GM12878 (cell line): Measurements from ENCODE around the gene MBOAT7. TPM values are rescaled to one million over a fixed set of nuclear protein-coding genes. Genes with fewer than 3 reads are reported as not detected.

Source experiments
- ATAC-seq: fragments of 200-7000 bp; cut with Tn5 transposase; 3 replicates; pipeline ENCODE4 v1.9.1; 2020; ENCODE audit warnings: mild to moderate bottlenecking, moderate library complexity
- BruUV-seq: library from RNA; stranded (reverse); fragments of 400-500 nt; replicated peaks from 2 replicates; lab custom pipeline; 2021; lab: Mats Ljungman, UMichigan
- CTCF ChIA-PET: fragments of 300-600 bp; sonication (Branson Sonifier 250); formaldehyde crosslinking; extraction: SDS; loops from one replicate; lab custom pipeline; 2021; ENCODE audit warnings: inconsistent platforms; lab: Yijun Ruan, JAX
- POLR2A ChIA-PET: fragments of 350-600 bp; formaldehyde crosslinking; extraction: SDS; loops from one replicate; lab custom pipeline; 2021; ENCODE audit warnings: inconsistent platforms; lab: Charles Lee
- RAD21 ChIA-PET: fragments of 300-600 bp; sonication (Branson Sonifier 250); formaldehyde crosslinking; loops from one replicate; lab custom pipeline; 2023; ENCODE audit warnings: antibody characterized with exemption; ENCODE audit not compliant: unreplicated experiment; lab: Charles Lee
- SMC1A ChIA-PET: fragments of 300-600 bp; sonication (Branson Sonifier 250); formaldehyde crosslinking; loops from one replicate; lab custom pipeline; 2023; ENCODE audit not compliant: unreplicated experiment, uncharacterized antibody; lab: Charles Lee
- DNase-seq: peaks from one replicate; pipeline ENCODE4 v3.0.0-alpha.2; 2011; ENCODE audit warnings: low read depth, low spot score
- FAIRE-seq: peaks from 3 replicates; lab custom pipeline; 2011; peaks lifted over from hg19 to GRCh38; lab: Jason Lieb, UNC
- H2AFZ ChIP-seq: 2 replicates; pipeline ENCODE4 v1.6.0; 2011; ENCODE audit warnings: low read depth, low read length, control low read depth; ENCODE audit not compliant: control insufficient read depth
- H3K27ac ChIP-seq: 2 replicates; pipeline ENCODE4 v1.5.1; 2011; ENCODE audit warnings: control low read depth; ENCODE audit not compliant: control insufficient read depth, insufficient read depth
- H3K27me3 ChIP-seq, 2 experiments: replicated peaks in 1 of 2; 2 replicates each; pipeline versions ENCODE4 v1.6.0 to v1.6.1; 2011; ENCODE audit warnings: low read length in 1 of 2; ENCODE audit not compliant: control insufficient read depth in 2 of 2, insufficient read depth in 2 of 2
- H3K36me3 ChIP-seq, 2 experiments: 2 replicates each; pipeline ENCODE4 v1.5.1; 2011; ENCODE audit warnings: low read length in 1 of 2; ENCODE audit not compliant: control insufficient read depth in 2 of 2, insufficient read depth in 2 of 2
- H3K4me1 ChIP-seq: 2 replicates; pipeline ENCODE4 v1.6.1; 2011; ENCODE audit warnings: mild to moderate bottlenecking, low read length, moderate library complexity, mixed read lengths; ENCODE audit not compliant: control insufficient read depth, insufficient read depth
- H3K4me2 ChIP-seq: 2 replicates; pipeline ENCODE4 v1.6.0; 2011; ENCODE audit warnings: control low read depth; ENCODE audit not compliant: control insufficient read depth, insufficient read depth
- H3K4me3 ChIP-seq: fragments of 200-600 bp; sonication (generic); 2 replicates; pipeline ENCODE4 v1.5.1; 2016
- H3K79me2 ChIP-seq: 2 replicates; pipeline ENCODE4 v1.6.0; 2011; ENCODE audit warnings: low read length; ENCODE audit not compliant: control insufficient read depth, insufficient read depth
- H3K9ac ChIP-seq: 2 replicates; pipeline ENCODE4 v1.8.0; 2011; ENCODE audit warnings: low read length, control low read depth, mixed read lengths; ENCODE audit not compliant: control insufficient read depth, insufficient read depth
- H3K9me3 ChIP-seq: replicated peaks from 3 replicates; pipeline ENCODE4 v1.5.1; 2011; ENCODE audit warnings: mild to moderate bottlenecking, low read length; ENCODE audit not compliant: control insufficient read depth, insufficient read depth
- H4K20me1 ChIP-seq: 2 replicates; pipeline ENCODE4 v1.6.0; 2011; ENCODE audit not compliant: control insufficient read depth, insufficient read depth
- ATF3 ChIP-seq: IDR thresholded peaks from 2 replicates; pipeline ENCODE4 v1.6.1; 2011; ENCODE audit warnings: low read depth, mild to moderate bottlenecking, low read length, moderate library complexity, borderline replicate concordance; ENCODE audit errors: extremely low read depth
- BCLAF1 ChIP-seq: fragments of 450-650 bp; IDR thresholded peaks from 2 replicates; pipeline ENCODE4 v1.6.1; 2017; ENCODE audit warnings: antibody characterized with exemption, mild to moderate bottlenecking, moderate library complexity
- CBX3 ChIP-seq: fragments of 200-600 bp; sonication (generic); IDR thresholded peaks from 2 replicates; pipeline ENCODE4 v1.6.1; 2016; ENCODE audit warnings: low read depth, borderline replicate concordance
- CHD1 ChIP-seq: IDR thresholded peaks from 2 replicates; pipeline ENCODE4 v1.6.1; 2012; ENCODE audit warnings: low read depth, low read length, improper control_type of control experiment
- ELK1 ChIP-seq: IDR thresholded peaks from 2 replicates; pipeline ENCODE4 v1.6.1; 2012; ENCODE audit warnings: low read depth, low read length, improper control_type of control experiment
- FOXK2 ChIP-seq: fragments of 450-650 bp; IDR thresholded peaks from 2 replicates; pipeline ENCODE4 v1.6.1; 2017; ENCODE audit warnings: mild to moderate bottlenecking, moderate library complexity
- IRF4 ChIP-seq: IDR thresholded peaks from 2 replicates; pipeline ENCODE4 v1.6.1; 2011; ENCODE audit warnings: low read depth, low read length
- LARP7 ChIP-seq: fragments of 450-650 bp; IDR thresholded peaks from 2 replicates; pipeline ENCODE4 v1.6.1; 2017; ENCODE audit warnings: mild to moderate bottlenecking
- MEF2A ChIP-seq: IDR thresholded peaks from 2 replicates; pipeline ENCODE4 v1.6.1; 2011; ENCODE audit warnings: low read depth, mild to moderate bottlenecking, low read length, moderate library complexity; ENCODE audit not compliant: insufficient read depth
- MYC ChIP-seq: IDR thresholded peaks from 2 replicates; pipeline ENCODE4 v1.6.1; 2011; ENCODE audit warnings: mild to moderate bottlenecking, low read length, moderate library complexity, inconsistent platforms; ENCODE audit not compliant: insufficient read depth, insufficient replicate concordance, insufficient read length, severe bottlenecking
- NR2F1 ChIP-seq: fragments of 450-650 bp; conservative IDR thresholded peaks from 2 replicates; pipeline ENCODE4 v1.6.1; 2017; ENCODE audit warnings: mild to moderate bottlenecking
- POLR2AphosphoS2 ChIP-seq: IDR thresholded peaks from 2 replicates; pipeline ENCODE4 v1.6.1; 2011; ENCODE audit warnings: low read depth, mild to moderate bottlenecking, low read length, improper control_type of control experiment, moderate library complexity
- SMAD1 ChIP-seq: fragments of 450-650 bp; IDR thresholded peaks from 2 replicates; pipeline ENCODE4 v1.6.1; 2018; ENCODE audit warnings: mild to moderate bottlenecking, low read depth; ENCODE audit not compliant: partially characterized antibody
- SP1 ChIP-seq: IDR thresholded peaks from one replicate; pipeline ENCODE4 v1.6.1; 2011; ENCODE audit warnings: low read depth, low read length
- SUZ12 ChIP-seq: fragments of 200-600 bp; sonication (generic); IDR thresholded peaks from one replicate; pipeline ENCODE4 v1.6.1; 2018; ENCODE audit warnings: antibody characterized with exemption, mild to moderate bottlenecking; ENCODE audit not compliant: unreplicated experiment
- TBL1XR1 ChIP-seq: IDR thresholded peaks from 2 replicates; pipeline ENCODE4 v1.6.1; 2012; ENCODE audit warnings: low read depth, low read length, improper control_type of control experiment
- TCF12 ChIP-seq: IDR thresholded peaks from 2 replicates; pipeline ENCODE4 v1.6.1; 2011; ENCODE audit warnings: low read depth, mild to moderate bottlenecking, low read length
- ZNF622 ChIP-seq: fragments of 450-650 bp; IDR thresholded peaks from 2 replicates; pipeline ENCODE4 v1.6.1; 2017; ENCODE audit warnings: mild to moderate bottlenecking, inconsistent platforms
- ZZZ3 ChIP-seq: IDR thresholded peaks from 2 replicates; pipeline ENCODE4 v1.6.1; 2011; ENCODE audit warnings: low read depth; ENCODE audit not compliant: control insufficient read depth, insufficient read length
- WGBS: methylation state at CpG from one replicate; pipeline ENCODE4 v1.1.6; 2016; ENCODE audit warnings: low lambda C conversion rate; ENCODE audit not compliant: insufficient replicate concordance, insufficient coverage; ENCODE audit errors: missing lambda C conversion rate; 5-methylcytosine and 5-hydroxymethylcytosine counted together
- in situ Hi-C: fragments of 300-500 bp; cut with MboI; formaldehyde crosslinking; loops from 9 replicates; pipeline ENCODE4 v1.14.3; 2018; ENCODE audit warnings: mixed read lengths
- intact Hi-C: fragments of 100-400 bp; cut with micrococcal nuclease; formaldehyde crosslinking; loops from one replicate; pipeline ENCODE4 v1.14.2; 2022; ENCODE audit not compliant: unreplicated experiment
- polyA plus RNA-seq, 11 experiments: library from polyadenylated mRNA; depleted of rRNA in 4 of 11; unstranded in 6 of 11; stranded (reverse) in 5 of 11; fragments of >200 nt; fragmentation: Nextera tagmentation in 4 of 11; fragmentation: Illumina TruSeq in 1 of 11; extraction: Ambion mirVana in 4 of 11; extraction: Trizol in 1 of 11; gene quantifications; 1 replicate in 1 of 11; 2 replicates in 10 of 11; pipeline versions ENCODE4 v1.2.1 to v1.2.3, GENCODE V29; 2011 to 2016; ENCODE audit warnings: inconsistent platforms in 2 of 11, missing spikeins in 2 of 11, low read depth in 1 of 11
- total RNA-seq, 4 experiments: library from RNA; depleted of rRNA in 3 of 4; stranded (reverse); fragments of >200 nt in 3 of 4; fragmentation: Illumina TruSeq in 1 of 4; extraction: Trizol in 1 of 4; gene quantifications; 2 replicates each; pipeline versions ENCODE4 v1.2.1 to v1.2.3, GENCODE V29; 2013 to 2021

The MBOAT7 gene
- total and polyA plus RNA-seq, 10 of the 15 experiments (the other 5 are each of a cell fraction or from before 2014, with no cell fraction given) = 0.69 to 44.5 (median 21.7) TPM

- Histone ChIP-seq H4K20me1 (no peaks in the 10 kb centered on the region), H2AFZ (peak within 1 kb of the TSS; percentile 95), H3K27me3 (no peaks in the 10 kb centered on the region), H3K9me3 (no peaks in the 10 kb centered on the region; the same call in 2 of the 3 replicates), H3K79me2 (peaks cover 8% of the 10 kb centered on the region), H3K9ac (peak within 1 kb of the TSS; percentile 92), H3K36me3 (peaks cover 8 to 11% of the 10 kb centered on the region in 2 experiments; a peak in 3 of 4 replicates), H3K4me1 (peaks cover 4% of the 10 kb centered on the region; the same call in 1 of the 2 replicates), H3K4me2 (peak within 1 kb of the TSS; percentile 97), H3K4me3 (peak within 1 kb of the TSS; percentile 95), H3K27ac (peak within 1 kb of the TSS; percentile 93)
- peak; percentile 99 for FAIRE-seq
- in situ Hi-C loops (no loop called here), intact Hi-C loops (loop anchor here (1.0 kb wide), 2 partner anchors 22 to 31 kb away; partner anchors contain the start of gene CNOT3)
- no TSS peak for BruUV-seq
- peak; percentile 99 for DNase-seq
- ChIA-PET SMC1A (interaction anchor here (1.3 to 1.5 kb wide), 2 partner anchors 30 to 231 kb away, joined by 4 read pairs; partner anchors contain the start of gene MBOAT7), CTCF (interaction anchor here (0.8 to 2.1 kb wide), 5 partner anchors 8 to 107 kb away, joined by 3 to 15 read pairs (median 4); partner anchors contain the start of gene CNOT3), RAD21 (interaction anchor here (0.8 to 2.1 kb wide), 4 partner anchors 10 to 30 kb away, joined by 3 to 14 read pairs (median 4); partner anchors contain the start of genes CNOT3 and MBOAT7), POLR2A (interaction anchor here (0.8 to 4.0 kb wide), 5 partner anchors 11 to 44 kb away, joined by 4 to 30 read pairs (median 6); partner anchors contain the start of genes CNOT3, MBOAT7, PRPF31 and TFPT)
- ATAC-seq = peak; percentile 95
- 1% methylated on average over 68 of the region's 72 CpGs for WGBS
- TF ChIP-seq NR2F1 = no peak
- TF ChIP-seq LARP7 = no peak
- TF ChIP-seq CBX3 = no peak
- TF ChIP-seq MEF2A = no peak
- no peak for TF ChIP-seq SUZ12
- peak; percentile 99 for TF ChIP-seq SP1
- no peak for TF ChIP-seq ZZZ3
- TF ChIP-seq CHD1 = no peak
- no peak for TF ChIP-seq SMAD1
- peak; percentile 62 for TF ChIP-seq FOXK2
- no peak for TF ChIP-seq ZNF622
- TF ChIP-seq IRF4 = no peak
- peak; percentile 55 for TF ChIP-seq ELK1
- 0 out of 2 replicates have a peak, but pooled peaks have one; percentile 18 for TF ChIP-seq TCF12
- peak; percentile 68 for TF ChIP-seq POLR2AphosphoS2
- TF ChIP-seq ATF3 = no peak; the same call in 1 of the 2 replicates
- no peak for TF ChIP-seq BCLAF1
- no peak for TF ChIP-seq MYC
- TF ChIP-seq TBL1XR1 = 0 out of 2 replicates have a peak, but pooled peaks have one; percentile 25
These were observed 29.8 kb downstream of the MBOAT7 start, which contains the start of gene LENG1 for GRCh38 chr19:54159352-54160181. LENG1 (minus strand) TSS chr19:54159721; CDS start chr19:54159695, 26 bp downstream.
